ENCODE data around the gene XPO6.

The XPO6 gene

GRCh38 chr16:28064150-28064549 is 147.6 kb downstream of the XPO6 start:
- no peak for DNase-seq (ENCODE audit: low read depth, low spot score)

- DNase-seq (ENCODE audit: low read depth, low spot score), result no peak
These were observed 148.1 kb downstream of the XPO6 start, which contains the start of gene GSG1L for GRCh38 chr16:28063591-28064061. Gene GSG1L, minus strand, starts transcription at chr16:28063714. Its CDS starts 290 bp downstream, at chr16:28063424.

- DNase-seq (ENCODE audit: low read depth, low spot score), result no peak
These were observed 148.8 kb downstream of the XPO6 start for GRCh38 chr16:28062847-28063521.

GRCh38 chr16:28062261-28062846 is 149.4 kb downstream of the XPO6 start:
- no peak for DNase-seq (ENCODE audit: low read depth, low spot score)

- no peak for DNase-seq (ENCODE audit: low read depth, low spot score)
These were observed 150.2 kb downstream of the XPO6 start for GRCh38 chr16:28061352-28062101.

GRCh38 chr16:28059841-28060575 is 151.8 kb downstream of the XPO6 start:
- DNase-seq (ENCODE audit: low read depth, low spot score), result no peak

- DNase-seq (ENCODE audit: low read depth, low spot score), result no peak
These were observed 152.8 kb downstream of the XPO6 start for GRCh38 chr16:28058839-28059589.

GRCh38 chr16:28057949-28058348 is 153.8 kb downstream of the XPO6 start:
- DNase-seq (ENCODE audit: low read depth, low spot score), result no peak

- DNase-seq (ENCODE audit: low read depth, low spot score), result no peak
These were observed 158.3 kb downstream of the XPO6 start for GRCh38 chr16:28053461-28053860.

GRCh38 chr16:28052274-28053128 is 159.3 kb downstream of the XPO6 start:
- no peak for DNase-seq (ENCODE audit: low read depth, low spot score)

- no peak for DNase-seq (ENCODE audit: low read depth, low spot score)
These were observed 160.3 kb downstream of the XPO6 start for GRCh38 chr16:28051486-28051885.
